GM23338 (cell line): Measurements from ENCODE around the gene IFT43. TPM values are rescaled to one million over a fixed set of nuclear protein-coding genes. Genes with fewer than 3 reads are reported as not detected.

Experiments used
- ATAC-seq: fragments of 200-7000 bp; cut with Tn5 transposase; 3 replicates; pipeline ENCODE4 v1.9.1; 2020
- DNase-seq: peaks from one replicate; pipeline ENCODE4 v3.0.0-alpha.2; 2015; ENCODE audit warnings: low spot score
- H2AFZ ChIP-seq: fragments of 200-600 bp; sonication (generic); 2 replicates; pipeline ENCODE4 v1.8.0; 2016; ENCODE audit warnings: antibody characterized with exemption, mild to moderate bottlenecking, moderate library complexity
- H3F3A ChIP-seq: fragments of 200-600 bp; sonication (generic); replicated peaks from 2 replicates; pipeline ENCODE4 v1.8.0; 2017; ENCODE audit warnings: antibody characterized with exemption, mixed run types, low read depth
- H3K27ac ChIP-seq: fragments of 200-600 bp; sonication (generic); 2 replicates; pipeline ENCODE4 v1.6.1; 2016; ENCODE audit warnings: low read depth
- H3K27me3 ChIP-seq: fragments of 200-600 bp; sonication (generic); 2 replicates; pipeline ENCODE4 v1.8.0; 2016; ENCODE audit warnings: mild to moderate bottlenecking, mixed run types, moderate library complexity; ENCODE audit not compliant: insufficient read depth
- H3K36me3 ChIP-seq: fragments of 200-600 bp; sonication (generic); 2 replicates; pipeline ENCODE4 v1.8.0; 2016; ENCODE audit warnings: mild to moderate bottlenecking; ENCODE audit not compliant: insufficient read depth
- H3K4me1 ChIP-seq: fragments of 200-600 bp; sonication (generic); 2 replicates; pipeline ENCODE4 v1.8.0; 2016; ENCODE audit warnings: mild to moderate bottlenecking, moderate library complexity; ENCODE audit not compliant: insufficient read depth
- H3K4me2 ChIP-seq: fragments of 200-600 bp; sonication (generic); 2 replicates; pipeline ENCODE4 v1.7.1; 2017; ENCODE audit warnings: mixed run types
- H3K4me3 ChIP-seq: fragments of 200-600 bp; sonication (generic); 2 replicates; pipeline ENCODE4 v1.6.1; 2016; ENCODE audit warnings: mixed run types
- H3K79me2 ChIP-seq: fragments of 200-600 bp; sonication (generic); replicated peaks from 2 replicates; pipeline ENCODE4 v1.8.0; 2017; ENCODE audit warnings: mild to moderate bottlenecking; ENCODE audit not compliant: insufficient read depth
- H3K9me2 ChIP-seq: fragments of 200-600 bp; sonication (generic); 2 replicates; pipeline ENCODE4 v1.8.0; 2017; ENCODE audit not compliant: insufficient read depth
- H4K20me1 ChIP-seq: fragments of 200-600 bp; sonication (generic); replicated peaks from 2 replicates; pipeline ENCODE4 v1.8.0; 2017; ENCODE audit warnings: mild to moderate bottlenecking; ENCODE audit not compliant: insufficient read depth
- H3K27ac Mint-ChIP-seq: 2 replicates; pipeline ENCODE4 v1.8.0; 2020; ENCODE audit warnings: inconsistent platforms, mild to moderate bottlenecking, moderate library complexity, mixed read lengths
- H3K27me3 Mint-ChIP-seq: 3 replicates; pipeline ENCODE4 v1.8.0; 2022; ENCODE audit warnings: low read depth, mild to moderate bottlenecking, moderate library complexity, mixed read lengths, inconsistent platforms; ENCODE audit not compliant: insufficient read depth, poor library complexity
- H3K36me3 Mint-ChIP-seq: 3 replicates; pipeline ENCODE4 v1.8.0; 2021; ENCODE audit warnings: low read depth, mild to moderate bottlenecking, inconsistent platforms, moderate library complexity, mixed read lengths
- H3K4me1 Mint-ChIP-seq: 3 replicates; pipeline ENCODE4 v1.8.0; 2020; ENCODE audit warnings: mild to moderate bottlenecking, inconsistent platforms, mixed read lengths
- H3K4me3 Mint-ChIP-seq: 3 replicates; pipeline ENCODE4 v1.8.0; 2021; ENCODE audit warnings: moderate library complexity, mild to moderate bottlenecking, inconsistent platforms, mixed read lengths
- H3K9me3 Mint-ChIP-seq: 3 replicates; pipeline ENCODE4 v1.8.0; 2020; ENCODE audit warnings: moderate library complexity, mild to moderate bottlenecking, inconsistent platforms, mixed read lengths
- CREB1 ChIP-seq: fragments of 250-450 bp; sonication (Bioruptor Pico); IDR thresholded peaks from 2 replicates; pipeline ENCODE4 v1.5.0; 2020; ENCODE audit warnings: low read depth, mild to moderate bottlenecking, moderate library complexity
- ETS1 ChIP-seq: IDR thresholded peaks from 2 replicates; pipeline ENCODE4 v1.6.1; 2016; ENCODE audit warnings: antibody characterized with exemption
- EZH2phosphoT487 ChIP-seq: fragments of 200-600 bp; sonication (generic); IDR thresholded peaks from one replicate; pipeline ENCODE4 v1.8.1; 2018; ENCODE audit warnings: antibody characterized with exemption; ENCODE audit not compliant: unreplicated experiment
- POLR2AphosphoS5 ChIP-seq: IDR thresholded peaks from 2 replicates; pipeline ENCODE4 v1.6.1; 2016; ENCODE audit warnings: antibody characterized with exemption, low read depth
- REST ChIP-seq: IDR thresholded peaks from one replicate; pipeline ENCODE4 v1.6.1; 2018; ENCODE audit warnings: antibody characterized with exemption; ENCODE audit not compliant: unreplicated experiment
- STAT1 ChIP-seq: IDR thresholded peaks from one replicate; pipeline ENCODE4 v1.6.1; 2016; ENCODE audit warnings: antibody characterized with exemption; ENCODE audit not compliant: unreplicated experiment
- ZNF331 ChIP-seq: fragments of 250-450 bp; sonication (Bioruptor Pico); IDR thresholded peaks from 2 replicates; pipeline ENCODE4 v1.5.0; 2020; ENCODE audit warnings: low read depth, mild to moderate bottlenecking, moderate library complexity
- ZNF462 ChIP-seq: fragments of 250-450 bp; sonication (Bioruptor Pico); IDR thresholded peaks from 2 replicates; pipeline ENCODE4 v1.5.0; 2020; ENCODE audit warnings: mild to moderate bottlenecking, moderate library complexity
- polyA plus RNA-seq: library from polyadenylated mRNA; unstranded; fragments of >200 nt; fragmentation: Nextera tagmentation; extraction: Ambion mirVana; gene quantifications from 2 replicates; pipeline ENCODE4 v1.2.1, GENCODE V29; 2016
- total RNA-seq: library from RNA; depleted of rRNA; stranded (reverse); fragments of >200 nt; shearing (Covaris generic); gene quantifications from 2 replicates; pipeline ENCODE4 v1.2.3, GENCODE V29; 2014

Gene IFT43
- total and polyA plus RNA-seq, 2 experiments from 2014 or later: 21.5 to 43.1 TPM

GRCh38 chr14:75961662-75962061 is 23.9 kb upstream of the IFT43 start:
- H3K9me2 ChIP-seq: peaks cover 5% of the 10 kb centered on the region; the same call in 1 of the 2 replicates
- H2AFZ ChIP-seq: no peak overlapping the region
- Mint-ChIP-seq H3K4me3 (no peak overlapping the region), H3K36me3 (no peaks in the 10 kb centered on the region), H3K9me3 (no peaks in the 10 kb centered on the region), H3K27me3 (no peaks in the 10 kb centered on the region), H3K4me1 (peaks cover 6% of the 10 kb centered on the region), H3K27ac (no peak overlapping the region)
- no peak for ATAC-seq
- H4K20me1 ChIP-seq: no peaks in the 10 kb centered on the region
- H3K36me3 ChIP-seq: no peaks in the 10 kb centered on the region
- no peaks in the 10 kb centered on the region for H3K4me1 ChIP-seq
- H3F3A ChIP-seq: no peaks in the 10 kb centered on the region
- no peak overlapping the region for H3K4me3 ChIP-seq
- TF ChIP-seq ETS1: no peak
- no peak for TF ChIP-seq POLR2AphosphoS5
- no peak for TF ChIP-seq CREB1 (CRISPR knock-in tag)
- TF ChIP-seq EZH2phosphoT487: no peak
- no peak for TF ChIP-seq ZNF331 (CRISPR knock-in tag)
- TF ChIP-seq ZNF462 (CRISPR knock-in tag): no peak
- TF ChIP-seq REST: no peak
- no peak for TF ChIP-seq STAT1
- no peaks in the 10 kb centered on the region for H3K79me2 ChIP-seq
- H3K27ac ChIP-seq: no peak overlapping the region
- no peaks in the 10 kb centered on the region for H3K27me3 ChIP-seq
- no peak overlapping the region for H3K4me2 ChIP-seq
- no peak for DNase-seq
